Measurements from ENCODE around the gene IL21R. TPM values are rescaled to one million over a fixed set of nuclear protein-coding genes. Genes with fewer than 3 reads are reported as not detected.
A peak's percentile ranks its signal among the peaks of the same experiment; 100 is the strongest.

The IL21R gene
- total and polyA plus RNA-seq, 10 of the 15 experiments (the other 5 are each of a cell fraction or from before 2014, with no cell fraction given): 5.3 to 138 (median 82.5) TPM

- TF ChIP-seq E2F4 (IDR thresholded peaks at IDR 0.05; ENCODE audit: low read depth, low read length): no peak
- TF ChIP-seq GATAD2B (conservative IDR thresholded peaks at IDR 0.05; ENCODE audit: low read depth): peak; percentile 87
- TF ChIP-seq IKZF1 (conservative IDR thresholded peaks at IDR 0.05): peak; percentile 88
- TF ChIP-seq PAX8 (IDR thresholded peaks at IDR 0.05): no peak
- TF ChIP-seq JUND (IDR thresholded peaks at IDR 0.05; ENCODE audit: low read depth, low read length): no peak
- TF ChIP-seq E4F1 (IDR thresholded peaks at IDR 0.05; ENCODE audit: borderline replicate concordance, partially characterized antibody): no peak
- peak; percentile 74 for TF ChIP-seq RELB (IDR thresholded peaks at IDR 0.05; ENCODE audit: low read depth)
- TF ChIP-seq NRF1 (conservative IDR thresholded peaks at IDR 0.05; ENCODE audit: low read depth, low read length): no peak
- TF ChIP-seq EP300 (IDR thresholded peaks at IDR 0.05; ENCODE audit: borderline replicate concordance in 1 of 2, control insufficient read depth in 1 of 2, low read depth in 2 of 2, low read length in 2 of 2): peak; percentile 72 to 86; a peak in 3 of 4 replicates
- no peak for TF ChIP-seq CEBPZ (IDR thresholded peaks at IDR 0.05; ENCODE audit: low read depth, low read length)
- TF ChIP-seq MAX (IDR thresholded peaks at IDR 0.05; ENCODE audit: low read depth, low read length): peak; percentile 28; the same call in 1 of the 2 replicates
- peak; percentile 25; the same call in 1 of the 2 replicates for TF ChIP-seq RAD51 (IDR thresholded peaks at IDR 0.05)
- TF ChIP-seq ELK1 (IDR thresholded peaks at IDR 0.05; ENCODE audit: low read depth, low read length): 0 out of 2 replicates have a peak, but pooled peaks have one; percentile 30
- TF ChIP-seq KLF5 (IDR thresholded peaks at IDR 0.05; ENCODE audit: partially characterized antibody): no peak
- 0 out of 2 replicates have a peak, but pooled peaks have one; percentile 66 for TF ChIP-seq ZNF207 (IDR thresholded peaks at IDR 0.05; ENCODE audit: borderline replicate concordance)
Observed at GRCh38 chr16:27367461-27368357, 34.3 kb upstream of the IL21R start (continued).
